Loucy (cell line): ENCODE data around the gene EAF2.

Source experiments
- CTCF ChIP-seq: fragments of 200-600 bp; sonication (generic); conservative IDR thresholded peaks from 2 replicates; pipeline ENCODE4 v1.5.1; 2014; ENCODE audit warnings: mild to moderate bottlenecking, antibody characterized with exemption, low read length
- EZH2phosphoT487 ChIP-seq: fragments of 200-600 bp; IDR thresholded peaks from 2 replicates; pipeline ENCODE4 v1.6.1; 2018; ENCODE audit warnings: antibody characterized with exemption, mild to moderate bottlenecking, moderate library complexity, borderline replicate concordance

GRCh38 chr3:121834157-121834670 is 795 bp upstream of the EAF2 start:
- no peak for TF ChIP-seq CTCF
- TF ChIP-seq EZH2phosphoT487: no peak
